Mucosa of stomach (tissue), 1 donor: ENCODE results near the gene AK5.
"Not testable (repeated sequence)": the region's sequence is repeated elsewhere in the genome, so short reads cannot be mapped to it uniquely, and the experiment has no call there.

Experiments used
- H3K27me3 ChIP-seq: one replicate; pipeline ENCODE4 v1.7.0; 2013; ENCODE audit warnings: mild to moderate bottlenecking, low read length; ENCODE audit not compliant: control insufficient read depth, insufficient read depth
- H3K36me3 ChIP-seq: one replicate; pipeline ENCODE4 v1.7.0; 2013; ENCODE audit warnings: low read length; ENCODE audit not compliant: control insufficient read depth, insufficient read depth
- H3K4me1 ChIP-seq: one replicate; pipeline ENCODE4 v1.7.0; 2013; ENCODE audit warnings: mild to moderate bottlenecking, low read length; ENCODE audit not compliant: control insufficient read depth, insufficient read depth
- H3K4me3 ChIP-seq: one replicate; pipeline ENCODE4 v1.7.0; 2013; ENCODE audit warnings: low read length
- H3K9ac ChIP-seq: one replicate; pipeline ENCODE4 v1.7.0; 2013; ENCODE audit warnings: mild to moderate bottlenecking, low read length, moderate library complexity
- H3K9me3 ChIP-seq: one replicate; pipeline ENCODE4 v1.7.0; 2013; ENCODE audit warnings: mild to moderate bottlenecking, low read length, moderate library complexity; ENCODE audit not compliant: control insufficient read depth
- donor health status: Pancreatic carcinoma.

AK5 gene

GRCh38 chr1:77388661-77389060 is 106.8 kb downstream of the AK5 start:
- H3K4me1 ChIP-seq: no peaks in the 10 kb centered on the region
- H3K9ac ChIP-seq: no peak overlapping the region
- no peak overlapping the region for H3K4me3 ChIP-seq
- H3K27me3 ChIP-seq: no peaks in the 10 kb centered on the region
- H3K36me3 ChIP-seq: no peaks in the 10 kb centered on the region
- no peaks in the 10 kb centered on the region for H3K9me3 ChIP-seq

DNA sequence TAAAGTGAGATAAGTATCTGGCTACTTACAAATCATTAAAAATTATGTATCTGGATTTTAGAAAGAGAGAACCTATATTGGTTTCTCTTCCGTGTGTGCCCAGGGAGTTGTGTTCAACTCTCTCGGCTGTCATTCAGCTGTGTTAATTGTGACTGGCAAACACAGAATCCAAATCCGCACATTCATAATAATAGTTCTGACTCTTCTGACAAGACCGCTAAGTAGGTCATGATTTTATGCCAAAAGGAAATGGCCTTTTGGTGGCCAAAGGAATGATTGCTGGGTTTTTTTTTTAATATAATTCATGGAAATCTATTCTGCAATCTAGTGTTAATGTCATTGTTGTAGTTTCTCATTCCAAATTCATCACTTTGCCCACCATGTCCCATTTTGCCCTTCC is 110.7 kb downstream of the AK5 start:
- no peaks in the 10 kb centered on the region for H3K27me3 ChIP-seq
- H3K4me3 ChIP-seq: no peak overlapping the region
- H3K9me3 ChIP-seq: no peaks in the 10 kb centered on the region
- H3K36me3 ChIP-seq: no peaks in the 10 kb centered on the region
- H3K4me1 ChIP-seq: no peaks in the 10 kb centered on the region
- no peak overlapping the region for H3K9ac ChIP-seq

DNA sequence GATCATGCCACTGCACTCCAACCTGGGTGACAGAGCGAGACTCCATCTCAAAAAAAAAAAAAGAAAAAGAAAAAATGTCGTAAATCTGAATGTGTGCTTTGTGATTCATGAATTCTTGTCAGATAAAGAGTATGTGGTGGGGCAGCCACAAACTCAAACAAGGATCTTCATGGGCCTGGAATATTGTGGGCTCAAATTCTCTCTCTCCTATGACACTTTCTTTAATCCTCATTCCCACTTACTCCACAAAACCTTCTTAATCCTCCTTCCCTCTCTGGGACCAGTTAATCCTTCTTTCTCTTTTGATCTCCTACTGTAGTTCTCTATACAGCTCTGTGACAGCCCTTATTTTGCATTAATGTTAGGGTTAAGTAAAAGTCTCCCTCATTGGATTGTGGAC is 112.3 kb downstream of the AK5 start:
- Histone ChIP-seq H3K36me3 (no peaks in the 10 kb centered on the region), H3K9ac (no peak overlapping the region), H3K27me3 (no peaks in the 10 kb centered on the region), H3K4me3 (no peak overlapping the region), H3K4me1 (no peaks in the 10 kb centered on the region), H3K9me3 (no peaks in the 10 kb centered on the region)

GRCh38 chr1:77395051-77395450 is 113.2 kb downstream of the AK5 start:
- H3K27me3 ChIP-seq: no peaks in the 10 kb centered on the region
- no peaks in the 10 kb centered on the region for H3K4me1 ChIP-seq
- H3K4me3 ChIP-seq: no peak overlapping the region
- no peaks in the 10 kb centered on the region for H3K9me3 ChIP-seq
- H3K36me3 ChIP-seq: no peaks in the 10 kb centered on the region
- no peak overlapping the region for H3K9ac ChIP-seq

- no peak overlapping the region for H3K4me3 ChIP-seq
- H3K9ac ChIP-seq: no peak overlapping the region
- H3K27me3 ChIP-seq: no peaks in the 10 kb centered on the region
- H3K36me3 ChIP-seq: no peaks in the 10 kb centered on the region
- no peaks in the 10 kb centered on the region for H3K4me1 ChIP-seq
- no peaks in the 10 kb centered on the region for H3K9me3 ChIP-seq
Observed at GRCh38 chr1:77398152-77398551, 116.3 kb downstream of the AK5 start.

DNA sequence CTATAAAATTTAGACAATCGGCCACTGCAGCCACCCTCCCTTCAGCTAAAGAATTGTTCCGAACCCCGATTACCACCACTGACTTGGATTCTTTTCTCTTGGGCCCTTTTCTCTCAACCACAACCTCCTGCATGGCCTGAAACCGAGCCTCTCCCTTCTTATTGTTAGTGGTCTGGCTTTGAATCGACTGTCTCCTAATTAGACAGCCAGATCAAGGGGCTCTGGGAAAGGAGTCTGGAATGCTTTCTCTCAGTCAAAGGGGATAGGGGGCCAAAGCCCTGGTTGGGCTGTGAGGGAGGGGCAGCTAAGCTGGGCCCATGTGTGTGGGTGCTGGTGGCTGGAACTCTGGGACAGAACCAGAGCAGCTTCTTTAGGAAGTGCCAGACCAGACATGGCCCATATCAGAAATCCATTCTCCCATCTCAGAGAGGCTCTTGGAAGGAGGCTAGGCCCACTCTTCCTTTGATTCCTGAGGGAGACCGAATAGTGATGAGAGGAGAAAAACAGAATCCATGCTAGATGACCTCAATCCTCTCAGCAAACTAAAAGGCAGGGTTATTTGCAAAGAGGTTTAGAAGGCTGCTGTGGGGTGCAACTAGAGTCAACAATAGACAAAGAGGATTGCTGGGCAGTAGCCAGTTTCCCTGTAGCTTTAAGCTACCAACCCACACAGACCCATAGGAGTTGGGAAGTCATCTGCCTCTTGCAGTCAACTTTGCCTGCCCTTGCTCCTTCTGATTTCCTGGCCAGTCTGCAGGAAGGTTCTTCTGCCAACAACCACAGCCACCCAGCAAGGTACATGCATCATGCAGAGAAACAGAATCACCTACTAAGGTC is 117.6 kb downstream of the AK5 start:
- no peak overlapping the region for H3K9ac ChIP-seq
- H3K4me3 ChIP-seq: no peak overlapping the region
- H3K9me3 ChIP-seq: no peaks in the 10 kb centered on the region
- no peaks in the 10 kb centered on the region for H3K4me1 ChIP-seq
- no peaks in the 10 kb centered on the region for H3K27me3 ChIP-seq
- H3K36me3 ChIP-seq: no peaks in the 10 kb centered on the region

DNA sequence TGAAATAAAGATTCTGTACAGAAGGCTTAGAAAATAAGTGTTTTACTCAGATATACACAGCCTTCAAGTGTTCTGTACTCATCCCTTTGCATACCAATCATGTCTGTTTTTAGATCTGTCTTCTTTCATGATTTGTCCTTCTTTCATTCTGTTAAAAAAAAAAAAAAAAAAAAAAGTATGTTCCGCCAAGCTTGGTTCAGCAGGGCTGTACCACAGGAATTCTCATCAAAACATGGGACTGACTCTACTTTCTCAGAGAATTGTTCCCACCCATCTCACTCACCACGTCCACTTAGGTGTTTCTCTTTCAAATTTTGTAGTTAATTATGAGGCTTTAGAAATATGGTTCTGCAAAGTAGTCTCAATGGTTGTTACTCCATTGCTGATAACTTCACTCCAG is 119.0 kb downstream of the AK5 start:
- Histone ChIP-seq H3K27me3 (no peaks in the 10 kb centered on the region), H3K4me1 (no peaks in the 10 kb centered on the region), H3K36me3 (no peaks in the 10 kb centered on the region), H3K9me3 (no peaks in the 10 kb centered on the region), H3K9ac (no peak overlapping the region), H3K4me3 (no peak overlapping the region)

DNA sequence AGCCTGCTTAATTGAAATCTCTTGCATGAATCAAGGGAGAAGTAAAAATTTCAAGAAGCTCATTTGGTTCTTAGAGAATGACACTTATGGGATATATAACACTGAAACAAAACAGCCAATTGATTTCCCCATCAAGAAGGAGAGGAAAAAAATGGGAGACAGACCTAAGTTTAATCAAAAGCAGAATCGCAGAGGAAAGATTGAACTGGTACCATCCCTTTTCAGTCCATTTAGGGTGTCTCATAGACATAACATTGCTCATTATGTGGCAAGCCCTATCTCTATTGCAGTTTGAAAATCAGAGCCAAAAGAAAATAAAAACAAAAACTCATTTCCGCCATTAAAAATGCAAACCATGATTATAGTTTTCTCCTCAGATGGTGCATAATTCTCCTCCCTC is 119.6 kb downstream of the AK5 start:
- H3K4me1 ChIP-seq: no peaks in the 10 kb centered on the region
- H3K36me3 ChIP-seq: no peaks in the 10 kb centered on the region
- H3K4me3 ChIP-seq: no peak overlapping the region
- H3K27me3 ChIP-seq: no peaks in the 10 kb centered on the region
- no peaks in the 10 kb centered on the region for H3K9me3 ChIP-seq
- no peak overlapping the region for H3K9ac ChIP-seq

DNA sequence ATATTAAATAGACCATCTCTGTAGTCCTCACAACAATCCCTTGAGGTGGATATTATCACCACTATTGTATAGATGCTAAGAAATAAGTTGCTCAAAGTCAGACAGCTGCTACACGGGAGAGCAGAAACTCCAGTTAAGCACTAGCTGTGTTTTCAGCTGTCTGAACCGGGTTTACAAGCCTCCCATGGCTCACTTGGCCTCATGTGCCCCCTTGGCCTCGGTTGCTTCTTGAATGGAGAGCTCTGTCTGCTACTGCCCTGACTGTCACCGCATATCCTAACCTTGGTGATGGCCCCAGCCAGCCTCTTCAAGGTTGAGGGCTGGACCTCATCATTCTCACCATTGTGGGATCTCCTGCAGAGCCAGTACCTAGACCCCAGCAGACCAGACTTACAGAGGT is 123.4 kb downstream of the AK5 start:
- Histone ChIP-seq H3K9ac (no peak overlapping the region), H3K4me3 (no peak overlapping the region), H3K9me3 (no peaks in the 10 kb centered on the region)

GRCh38 chr1:77406661-77407060 is 124.8 kb downstream of the AK5 start:
- no peaks in the 10 kb centered on the region for H3K4me1 ChIP-seq
- H3K9me3 ChIP-seq: no peaks in the 10 kb centered on the region
- no peak overlapping the region for H3K4me3 ChIP-seq
- H3K27me3 ChIP-seq: no peaks in the 10 kb centered on the region
- no peaks in the 10 kb centered on the region for H3K36me3 ChIP-seq
- H3K9ac ChIP-seq: no peak overlapping the region

More for the DNA sequence above, 123.4 kb downstream of the AK5 start:
- no peaks in the 10 kb centered on the region for H3K36me3 ChIP-seq
- no peaks in the 10 kb centered on the region for H3K27me3 ChIP-seq
- H3K4me1 ChIP-seq: no peaks in the 10 kb centered on the region

- Histone ChIP-seq H3K4me1 (peaks cover 8% of the 10 kb centered on the region), H3K9me3 (no peaks in the 10 kb centered on the region), H3K27me3 (no peaks in the 10 kb centered on the region), H3K36me3 (no peaks in the 10 kb centered on the region), H3K4me3 (no peak overlapping the region), H3K9ac (no peak overlapping the region)
Observed at GRCh38 chr1:77407738-77408375, 126.0 kb downstream of the AK5 start.

DNA sequence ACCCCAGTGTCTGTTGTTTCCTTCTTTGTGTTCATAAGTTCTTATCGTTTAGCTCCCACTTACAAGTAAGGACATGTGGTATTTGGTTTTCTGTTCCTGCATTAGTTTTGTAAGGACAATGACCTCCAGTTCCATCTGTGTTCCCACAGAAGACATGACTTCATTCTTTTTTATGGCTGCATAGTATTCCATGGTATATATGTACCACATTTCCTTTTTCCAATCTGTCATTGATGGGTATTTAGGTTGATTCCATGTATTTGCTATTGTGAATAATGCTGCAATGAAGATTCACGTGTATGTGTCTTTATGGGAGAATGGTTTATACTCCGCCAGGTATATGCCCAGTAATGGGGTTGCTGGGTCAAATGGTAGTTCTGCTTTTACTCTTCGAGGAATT is 127.1 kb downstream of the AK5 start:
- not testable (repeated sequence) for H3K9me3 ChIP-seq, H3K36me3 ChIP-seq, H3K27me3 ChIP-seq, H3K4me3 ChIP-seq, H3K9ac ChIP-seq
- peaks cover 12% of the 10 kb centered on the region for H3K4me1 ChIP-seq
